ENCODE results near the gene NT5DC3. TPM values are rescaled to one million over a fixed set of nuclear protein-coding genes. Genes with fewer than 3 reads are reported as not detected.

Gene NT5DC3
- total RNA-seq (2022) (9.5 and 10.7 TPM in 2 replicates), Bru-seq, nascent RNA (percentile 69 among the genes with signal in this experiment), BruChase-seq, experiment 1, labeled RNA remaining after a 2-hour chase (percentile 74 among the genes with signal in this experiment), BruChase-seq, experiment 2, labeled RNA remaining after a 6-hour chase (percentile 67 among the genes with signal in this experiment)
- long read RNA-seq, partial matches to known transcripts = 0 of 2 reads
- long read RNA-seq, other reads (novel, unspliced or antisense) = 2 of 2 reads

GRCh38 chr12:103840876-103841689, at the start of gene NT5DC3:
Gene NT5DC3 (minus strand): TSS chr12:103841234. CDS start chr12:103841156, 78 bp downstream.
- Mint-ChIP-seq H3K27me3 (ENCODE audit: insufficient read depth, unreplicated experiment) (no peaks in the 10 kb centered on the region), H3K36me3 (ENCODE audit: insufficient read depth, unreplicated experiment) (peaks cover 22% of the 10 kb centered on the region), H3K4me1 (ENCODE audit: low read depth, unreplicated experiment) (peaks cover 24% of the 10 kb centered on the region), H3K27ac (ENCODE audit: unreplicated experiment) (peak within 1 kb of the TSS; percentile 75), H3K9me3 (ENCODE audit: unreplicated experiment) (no peaks in the 10 kb centered on the region), H3K4me3 (ENCODE audit: unreplicated experiment) (peak within 1 kb of the TSS; percentile 75)
- no TSS peak for BruUV-seq (replicated peaks)
- H3K4me1 ChIP-seq = peaks cover 33% of the 10 kb centered on the region
- peaks cover 2% of the 10 kb centered on the region; the same call in 1 of the 2 replicates for H3K36me3 ChIP-seq (ENCODE audit: control insufficient read depth, insufficient read depth, low read length)
- CTCF ChIA-PET = interaction anchor here (0.6 kb wide), 2 partner anchors 48 to 199 kb away, joined by 3 to 4 read pairs; no protein-coding TSS in a partner anchor
- H3K27me3 ChIP-seq (replicated peaks; ENCODE audit: control insufficient read depth, insufficient read depth, low read length) = no peaks in the 10 kb centered on the region
- TF ChIP-seq CTCF (IDR thresholded peaks at IDR 0.05; ENCODE audit: insufficient read depth in 1 of 2, low read depth in 1 of 2, low read length in 1 of 2, severe bottlenecking in 1 of 2, unreplicated experiment in 1 of 2) = no peak
- intact Hi-C loops (cut with micrococcal nuclease; ENCODE audit: unreplicated experiment) = loop anchor here (1.0 kb wide), 1 partner anchor 89 kb away; the partner anchor contains the start of gene HSP90B1
- POLR2A ChIA-PET = interaction anchor here (0.6 to 1.9 kb wide), 3 partner anchors 52 to 222 kb away, joined by 4 to 14 read pairs (median 5); partner anchors contain the start of gene HSP90B1
- H3K9me3 ChIP-seq = no peaks in the 10 kb centered on the region
- H3K4me3 ChIP-seq (ENCODE audit: low read depth, low read length) = peak within 1 kb of the TSS; percentile 84
- peak; percentile 82 to 90 for DNase-seq

- no peak overlapping the region for H3K4me3 ChIP-seq (ENCODE audit: low read depth, low read length)
- Mint-ChIP-seq H3K9me3 (ENCODE audit: unreplicated experiment) (no peaks in the 10 kb centered on the region), H3K4me3 (ENCODE audit: unreplicated experiment) (no peak overlapping the region), H3K27me3 (ENCODE audit: insufficient read depth, unreplicated experiment) (no peaks in the 10 kb centered on the region), H3K36me3 (ENCODE audit: insufficient read depth, unreplicated experiment) (no peaks in the 10 kb centered on the region), H3K27ac (ENCODE audit: unreplicated experiment) (no peak overlapping the region), H3K4me1 (ENCODE audit: low read depth, unreplicated experiment) (no peaks in the 10 kb centered on the region)
- DNase-seq = no peak
- ChIA-PET CTCF (interaction anchor here (0.6 kb wide), 1 partner anchor 204 kb away, joined by 5 read pairs; no protein-coding TSS in a partner anchor), POLR2A (no interaction called here)
- H3K36me3 ChIP-seq (ENCODE audit: control insufficient read depth, insufficient read depth, low read length) = no peaks in the 10 kb centered on the region
- no peak for TF ChIP-seq CTCF (IDR thresholded peaks at IDR 0.05; ENCODE audit: insufficient read depth in 1 of 2, low read depth in 1 of 2, low read length in 1 of 2, severe bottlenecking in 1 of 2, unreplicated experiment in 1 of 2)
- intact Hi-C loops (cut with micrococcal nuclease; ENCODE audit: unreplicated experiment) = no loop called here
- H3K4me1 ChIP-seq = no peaks in the 10 kb centered on the region
- H3K27me3 ChIP-seq (replicated peaks; ENCODE audit: control insufficient read depth, insufficient read depth, low read length) = no peaks in the 10 kb centered on the region
- BruUV-seq (replicated peaks) = no TSS peak
- H3K9me3 ChIP-seq = no peaks in the 10 kb centered on the region
Observed at GRCh38 chr12:103887738-103888137, 46.7 kb upstream of the NT5DC3 start.

- no peak for DNase-seq
- no peak overlapping the region for H3K4me3 Mint-ChIP-seq (ENCODE audit: unreplicated experiment)
- CTCF ChIA-PET = no interaction called here
- no peak for TF ChIP-seq CTCF (IDR thresholded peaks at IDR 0.05; ENCODE audit: insufficient read depth in 1 of 2, low read depth in 1 of 2, low read length in 1 of 2, severe bottlenecking in 1 of 2, unreplicated experiment in 1 of 2)
- H3K9me3 ChIP-seq = no peaks in the 10 kb centered on the region
- H3K4me1 Mint-ChIP-seq (ENCODE audit: low read depth, unreplicated experiment) = no peaks in the 10 kb centered on the region
- POLR2A ChIA-PET = no interaction called here
- no peak overlapping the region for H3K27ac Mint-ChIP-seq (ENCODE audit: unreplicated experiment)
- no peaks in the 10 kb centered on the region for H3K9me3 Mint-ChIP-seq (ENCODE audit: unreplicated experiment)
- no TSS peak for BruUV-seq (replicated peaks)
- H3K27me3 Mint-ChIP-seq (ENCODE audit: insufficient read depth, unreplicated experiment) = peaks cover under 1% of the 10 kb centered on the region
- no peak overlapping the region for H3K4me3 ChIP-seq (ENCODE audit: low read depth, low read length)
- no peaks in the 10 kb centered on the region for H3K36me3 ChIP-seq (ENCODE audit: control insufficient read depth, insufficient read depth, low read length)
- H3K4me1 ChIP-seq = no peaks in the 10 kb centered on the region
- no peaks in the 10 kb centered on the region for H3K36me3 Mint-ChIP-seq (ENCODE audit: insufficient read depth, unreplicated experiment)
- intact Hi-C loops (cut with micrococcal nuclease; ENCODE audit: unreplicated experiment) = no loop called here
- no peaks in the 10 kb centered on the region for H3K27me3 ChIP-seq (replicated peaks; ENCODE audit: control insufficient read depth, insufficient read depth, low read length)
Observed at GRCh38 chr12:103886195-103886797, 45.3 kb upstream of the NT5DC3 start.
